C4-2B (cell line): Measurements from ENCODE around the gene RUSC2.

ENCODE experiments used
- CTCF ChIP-seq: fragments of 450-650 bp; conservative IDR thresholded peaks from 2 replicates; pipeline ENCODE4 v1.5.1; 2017; ENCODE audit warnings: mild to moderate bottlenecking
- ZFX ChIP-seq: fragments of 450-650 bp; IDR thresholded peaks from 2 replicates; pipeline ENCODE4 v1.6.1; 2017

- TF ChIP-seq CTCF (no peak), ZFX (no peak)
Measured at GRCh38 chr9:35453786-35454185, 36.1 kb upstream of the RUSC2 start.
